Measurements from ENCODE around the gene RPS18. TPM values are rescaled to one million over a fixed set of nuclear protein-coding genes. Genes with fewer than 3 reads are reported as not detected.
"Not testable (repeated sequence)": the region's sequence is repeated elsewhere in the genome, so short reads cannot be mapped to it uniquely, and the experiment has no call there.

The RPS18 gene
- total RNA-seq, 1 experiment from 2014 or later = 2,614 TPM

- Histone ChIP-seq H3K27ac (no peak overlapping the region), H3K36me3 (peaks cover 94% of the 10 kb centered on the region), H3K4me3 (no peak overlapping the region), H3K27me3 (replicated peaks) (no peaks in the 10 kb centered on the region), H3K9me3 (replicated peaks) (no peaks in the 10 kb centered on the region), H3K4me1 (replicated peaks) (peaks cover 20% of the 10 kb centered on the region)
- DNase-seq (ENCODE audit: low read depth in 1 of 2, low spot score in 2 of 2) = no peak
Observed at GRCh38 chr6:33276581-33276863, 4.6 kb downstream of the RPS18 start.

DNA sequence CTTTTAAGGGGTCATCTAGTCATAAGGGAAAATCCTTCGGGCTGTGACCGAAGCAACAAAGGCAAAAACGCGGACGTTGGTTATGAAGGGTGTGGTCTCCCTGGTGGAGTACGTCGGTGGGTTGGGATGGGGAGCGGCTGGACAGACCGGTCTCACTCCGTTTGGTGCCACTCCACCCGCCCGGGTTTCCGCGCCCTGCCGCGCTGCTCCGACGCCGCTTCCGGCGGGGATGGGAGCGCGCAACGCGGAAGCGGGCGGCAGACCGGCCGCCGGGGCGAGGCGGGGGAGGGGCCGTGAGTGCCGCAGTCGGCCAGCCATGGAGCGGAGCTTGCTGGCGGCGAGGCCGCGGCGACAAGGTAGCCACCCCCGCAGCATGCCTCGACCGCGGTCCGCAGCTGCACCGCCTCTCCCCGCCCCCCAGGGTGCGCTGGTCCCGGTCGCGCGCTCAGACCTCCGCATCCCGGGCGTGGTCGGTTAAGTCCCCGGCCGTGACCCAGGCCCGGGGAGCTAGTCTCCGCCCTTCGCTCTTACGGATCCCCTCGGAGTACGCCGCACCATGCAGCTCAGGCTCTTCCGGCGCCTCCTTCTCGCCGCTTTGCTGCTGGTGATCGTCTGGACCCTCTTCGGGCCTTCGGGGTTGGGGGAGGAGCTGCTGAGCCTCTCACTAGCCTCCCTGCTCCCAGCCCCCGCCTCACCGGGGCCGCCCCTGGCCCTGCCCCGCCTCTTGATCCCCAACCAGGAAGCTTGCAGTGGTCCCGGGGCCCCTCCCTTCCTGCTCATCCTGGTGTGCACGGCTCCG, 5.2 kb downstream of the RPS18 start, which contains the start of gene B3GALT4:
B3GALT4 (plus strand) TSS at position 260 of the 799 bp plus-strand sequence; CDS start at position 557, 297 bp downstream.
- peaks cover 99% of the 10 kb centered on the region for H3K36me3 ChIP-seq
- H3K27ac ChIP-seq = no peak within 1 kb of the TSS
- H3K27me3 ChIP-seq (replicated peaks) = no peaks in the 10 kb centered on the region
- H3K9me3 ChIP-seq (replicated peaks) = no peaks in the 10 kb centered on the region
- H3K4me1 ChIP-seq (replicated peaks) = peaks cover 20% of the 10 kb centered on the region
- no peak within 1 kb of the TSS for H3K4me3 ChIP-seq
- no peak for DNase-seq (ENCODE audit: low read depth in 1 of 2, low spot score in 2 of 2)

- Histone ChIP-seq H3K36me3 (peaks cover 99% of the 10 kb centered on the region), H3K4me3 (no peak overlapping the region), H3K27me3 (replicated peaks) (no peaks in the 10 kb centered on the region), H3K4me1 (replicated peaks) (peaks cover 17% of the 10 kb centered on the region), H3K9me3 (replicated peaks) (no peaks in the 10 kb centered on the region), H3K27ac (no peak overlapping the region)
- DNase-seq (ENCODE audit: low read depth in 1 of 2, low spot score in 2 of 2) = no peak
Observed at GRCh38 chr6:33277663-33278391, 6.0 kb downstream of the RPS18 start.

DNA sequence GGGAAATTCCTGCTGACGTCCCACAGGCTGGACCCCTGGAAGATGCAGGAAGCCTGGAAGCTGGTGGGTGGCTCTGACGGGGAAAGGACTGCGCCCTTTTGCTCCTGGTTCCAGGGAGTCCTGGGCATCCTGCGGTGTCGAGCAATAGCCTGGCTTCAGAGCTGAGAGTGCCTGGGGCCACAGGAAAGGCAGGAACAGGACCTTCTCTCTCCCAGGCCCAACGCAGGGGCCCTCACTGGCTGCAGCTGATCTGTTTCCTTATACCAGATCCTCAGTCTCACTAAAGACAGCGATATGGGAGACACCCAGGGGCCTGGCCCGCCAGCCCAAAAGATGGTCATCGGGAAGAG, 6.5 kb downstream of the RPS18 start:
- no peak for DNase-seq (ENCODE audit: low read depth in 1 of 2, low spot score in 2 of 2)
- Histone ChIP-seq H3K4me1 (replicated peaks) (peaks cover 11% of the 10 kb centered on the region), H3K27me3 (replicated peaks) (no peaks in the 10 kb centered on the region), H3K4me3 (no peak overlapping the region), H3K9me3 (replicated peaks) (no peaks in the 10 kb centered on the region), H3K36me3 (peaks cover 99% of the 10 kb centered on the region), H3K27ac (no peak overlapping the region)

DNA sequence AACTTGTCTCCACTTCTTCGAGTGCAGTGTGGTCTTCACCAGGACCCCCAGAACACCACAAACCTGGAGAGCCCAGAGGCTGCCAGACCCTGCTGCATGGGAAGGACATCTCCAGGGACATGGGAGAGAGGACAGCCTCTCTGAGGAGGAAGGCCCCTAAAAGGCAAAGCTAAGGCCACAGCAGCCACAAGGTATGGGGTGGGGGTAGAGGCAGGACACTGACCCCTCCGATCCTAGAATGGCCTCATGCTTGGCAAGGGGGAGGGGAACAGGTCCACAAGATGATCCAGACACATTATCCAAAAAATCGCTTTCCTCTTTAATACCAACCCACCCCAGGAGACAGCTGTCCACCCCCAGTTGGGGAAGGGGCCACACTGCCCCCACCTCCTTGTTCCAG, 6.9 kb downstream of the RPS18 start:
- Histone ChIP-seq H3K4me3 (no peak overlapping the region), H3K36me3 (peaks cover 99% of the 10 kb centered on the region), H3K27ac (no peak overlapping the region), H3K27me3 (replicated peaks) (no peaks in the 10 kb centered on the region), H3K9me3 (replicated peaks) (no peaks in the 10 kb centered on the region), H3K4me1 (replicated peaks) (peaks cover 7% of the 10 kb centered on the region)
- no peak for DNase-seq (ENCODE audit: low read depth in 1 of 2, low spot score in 2 of 2)

DNA sequence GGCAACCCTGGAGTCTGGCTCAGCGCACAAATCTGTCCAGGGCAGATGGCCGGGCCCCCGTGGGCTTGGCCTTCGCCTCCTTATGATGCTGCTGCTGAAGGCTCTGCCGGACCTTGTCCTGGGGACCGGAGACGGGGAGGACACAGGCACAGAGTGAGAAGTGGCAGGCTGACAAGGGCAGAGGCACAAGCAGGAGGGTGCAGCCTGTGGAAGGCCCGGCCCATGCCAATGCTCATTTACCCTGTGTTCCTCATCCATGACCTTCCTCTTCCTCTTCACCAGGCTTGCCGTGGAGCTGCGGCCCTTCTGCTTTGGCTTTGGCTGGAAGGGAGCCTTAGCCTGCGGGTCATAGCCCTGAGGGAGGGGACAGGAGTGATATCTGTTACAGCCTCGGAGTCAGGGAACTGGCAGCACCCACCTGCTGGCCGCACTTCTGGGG, 7.4 kb downstream of the RPS18 start:
- no peaks in the 10 kb centered on the region for H3K27me3 ChIP-seq (replicated peaks)
- H3K27ac ChIP-seq = no peak overlapping the region
- H3K36me3 ChIP-seq = peaks cover 97% of the 10 kb centered on the region
- no peak overlapping the region for H3K4me3 ChIP-seq
- no peak for DNase-seq (ENCODE audit: low read depth in 1 of 2, low spot score in 2 of 2)
- no peaks in the 10 kb centered on the region for H3K9me3 ChIP-seq (replicated peaks)
- peaks cover 2% of the 10 kb centered on the region for H3K4me1 ChIP-seq (replicated peaks)

- Histone ChIP-seq H3K27ac (no peak overlapping the region), H3K27me3 (replicated peaks) (no peaks in the 10 kb centered on the region), H3K4me1 (replicated peaks) (no peaks in the 10 kb centered on the region), H3K9me3 (replicated peaks) (no peaks in the 10 kb centered on the region), H3K36me3 (peaks cover 97% of the 10 kb centered on the region), H3K4me3 (no peak overlapping the region)
- peak; percentile 44 to 63 for DNase-seq (ENCODE audit: low read depth in 1 of 2, low spot score in 2 of 2)
Observed at GRCh38 chr6:33279971-33280511, 8.2 kb downstream of the RPS18 start.

DNA sequence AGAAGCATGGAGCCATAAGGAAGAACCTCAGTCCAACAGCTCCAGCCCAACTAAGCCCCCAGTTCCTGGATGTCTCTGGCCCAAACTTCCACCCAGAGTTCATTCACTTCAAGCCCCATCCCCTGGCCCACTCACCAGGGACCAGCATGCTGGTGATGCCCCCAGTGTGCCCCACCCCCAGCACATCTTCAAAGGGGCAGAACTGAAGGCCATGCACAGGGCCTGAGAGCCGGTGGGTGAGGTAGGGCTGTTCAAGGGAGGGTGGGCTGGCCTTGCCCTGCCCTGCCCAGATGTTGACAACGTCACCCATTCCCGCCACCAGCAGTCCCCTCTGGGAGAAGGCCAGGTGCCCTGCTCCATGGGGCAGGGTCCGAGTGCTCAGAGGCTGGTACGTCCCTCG, 8.7 kb downstream of the RPS18 start:
- Histone ChIP-seq H3K27me3 (replicated peaks) (no peaks in the 10 kb centered on the region), H3K9me3 (replicated peaks) (no peaks in the 10 kb centered on the region), H3K36me3 (peaks cover 97% of the 10 kb centered on the region), H3K27ac (no peak overlapping the region), H3K4me3 (no peak overlapping the region), H3K4me1 (replicated peaks) (no peaks in the 10 kb centered on the region)
- DNase-seq (ENCODE audit: low read depth in 1 of 2, low spot score in 2 of 2) = no peak

GRCh38 chr6:33285214-33285613, 13.3 kb downstream of the RPS18 start:
- DNase-seq (ENCODE audit: low read depth in 1 of 2, low spot score in 2 of 2); H3K27ac ChIP-seq; H3K9me3 ChIP-seq (replicated peaks); H3K27me3 ChIP-seq (replicated peaks); H3K4me3 ChIP-seq: not testable (repeated sequence)
- Histone ChIP-seq H3K36me3 (peaks cover 80% of the 10 kb centered on the region), H3K4me1 (replicated peaks) (peaks cover 13% of the 10 kb centered on the region)

DNA sequence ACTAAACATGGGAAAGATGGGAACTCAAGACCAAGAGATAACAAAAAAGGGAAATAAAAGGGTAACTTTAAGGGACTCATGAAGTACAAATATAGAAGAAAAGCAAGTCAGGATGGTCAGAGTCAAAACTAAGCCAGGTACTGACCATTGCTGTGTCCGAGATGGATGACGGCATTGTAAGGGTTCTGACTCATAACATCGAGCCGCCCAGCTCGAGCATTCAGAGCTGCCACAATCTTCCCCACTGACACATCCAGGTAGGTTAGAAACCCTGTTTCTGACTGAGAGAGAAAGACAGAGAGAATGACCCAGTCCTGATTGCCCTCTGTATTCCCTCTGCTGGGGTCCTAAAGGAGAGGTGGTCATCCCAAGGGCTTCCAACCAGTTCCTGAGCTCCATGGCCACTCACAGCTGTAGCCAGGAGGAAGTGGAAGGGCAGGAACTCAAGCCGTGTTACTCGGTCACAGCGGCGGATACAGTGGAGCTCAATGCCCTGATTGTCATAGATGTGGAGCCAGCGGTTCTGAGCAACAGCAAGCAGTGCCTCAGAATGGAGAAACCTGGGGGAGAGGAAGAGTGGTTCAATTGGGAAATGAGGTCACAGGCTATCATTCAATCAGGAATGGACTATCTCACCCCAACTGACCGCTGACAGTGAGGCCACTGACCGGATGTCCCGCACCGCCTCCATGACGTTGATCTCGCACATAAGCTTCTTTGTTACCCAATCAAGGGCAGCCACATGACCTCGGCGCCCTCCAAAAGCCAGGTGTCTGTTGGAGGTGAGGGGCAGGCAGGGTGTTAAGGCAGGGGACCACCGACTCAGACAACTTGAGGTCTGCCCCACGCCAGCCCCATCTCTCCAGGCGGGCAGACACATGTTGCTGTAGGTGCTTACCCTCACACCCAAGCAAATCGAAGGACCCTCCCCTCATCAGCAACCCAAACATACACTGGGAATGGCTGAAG, 15.4 kb downstream of the RPS18 start:
- Histone ChIP-seq H3K27ac (no peak overlapping the region), H3K36me3 (peaks cover 77% of the 10 kb centered on the region), H3K4me1 (replicated peaks) (peaks cover 17% of the 10 kb centered on the region), H3K9me3 (replicated peaks) (no peaks in the 10 kb centered on the region), H3K4me3 (no peak overlapping the region), H3K27me3 (replicated peaks) (no peaks in the 10 kb centered on the region)
- DNase-seq (ENCODE audit: low read depth in 1 of 2, low spot score in 2 of 2) = no peak

DNA sequence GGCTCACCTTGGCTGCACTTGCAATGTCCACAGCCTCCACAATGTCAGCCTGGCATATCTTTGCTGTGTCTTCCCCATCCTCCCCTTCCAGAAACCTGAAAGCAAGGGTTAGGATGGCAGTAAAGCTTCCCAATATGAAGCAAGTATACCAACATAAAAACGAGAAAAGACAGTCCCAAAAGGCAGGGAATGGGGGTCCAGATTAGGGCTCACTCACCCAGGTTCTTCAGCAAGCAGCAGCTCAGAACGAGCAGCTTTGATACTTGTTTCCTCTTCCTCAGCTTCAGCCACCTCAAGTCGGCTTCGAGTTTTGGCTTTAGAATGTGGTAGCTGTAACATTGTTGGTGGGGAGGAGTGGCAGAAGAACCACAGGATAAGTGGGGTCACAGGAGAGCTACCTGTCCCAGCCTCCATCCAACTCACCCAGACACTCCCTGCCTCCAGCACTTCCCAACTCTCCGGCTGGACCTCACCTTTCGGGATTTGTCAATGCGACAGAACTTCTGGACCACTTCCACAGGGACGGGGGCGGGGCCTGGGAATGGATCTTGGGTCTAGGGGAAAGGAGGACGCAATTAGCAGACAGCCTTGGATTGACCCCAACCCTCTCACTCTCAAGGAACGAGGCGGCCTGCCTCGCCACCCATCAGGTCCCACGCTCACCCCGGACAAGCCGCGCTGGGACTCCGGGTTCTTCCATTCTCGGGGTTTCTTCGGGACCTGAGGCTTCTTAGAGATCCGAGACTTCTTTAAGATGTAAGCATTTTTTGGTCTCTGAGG, 16.5 kb downstream of the RPS18 start:
- no peak for DNase-seq (ENCODE audit: low read depth in 1 of 2, low spot score in 2 of 2)
- 0 out of 2 replicates have a peak overlapping the region, but pooled peaks have one; percentile 17 for H3K27ac ChIP-seq
- H3K36me3 ChIP-seq = peaks cover 76% of the 10 kb centered on the region
- peaks cover 17% of the 10 kb centered on the region for H3K4me1 ChIP-seq (replicated peaks)
- no peaks in the 10 kb centered on the region for H3K9me3 ChIP-seq (replicated peaks)
- peak overlapping the region; percentile 54 for H3K4me3 ChIP-seq
- no peaks in the 10 kb centered on the region for H3K27me3 ChIP-seq (replicated peaks)

- Histone ChIP-seq H3K36me3 (peaks cover 70% of the 10 kb centered on the region), H3K9me3 (replicated peaks) (no peaks in the 10 kb centered on the region), H3K4me1 (replicated peaks) (peaks cover 17% of the 10 kb centered on the region), H3K27ac (peak within 1 kb of the TSS; percentile 17; the same call in 1 of the 2 replicates), H3K4me3 (peak within 1 kb of the TSS; percentile 54), H3K27me3 (replicated peaks) (no peaks in the 10 kb centered on the region)
- peak; percentile 79 to 97 for DNase-seq (ENCODE audit: low read depth in 1 of 2, low spot score in 2 of 2)
Observed at GRCh38 chr6:33288921-33289783, 17.3 kb downstream of the RPS18 start, which contains the start of the genes PFDN6 and WDR46. Gene PFDN6, plus strand, starts transcription at chr6:33289601. Its CDS starts 256 bp downstream, at chr6:33289857. Gene WDR46, minus strand, starts transcription at chr6:33289239. Its CDS starts 69 bp downstream, at chr6:33289170.

Data from SJSA1 (cell line).